Esophagus squamous epithelium (tissue), 4 donors: ENCODE data around the gene C9orf57.

Source experiments
- CTCF ChIP-seq, 6 experiments: fragments of 450-650 bp in 4 of 6; fragments of 200-600 bp in 2 of 6; sonication (generic) in 2 of 6; IDR thresholded peaks; one replicate each; pipeline ENCODE4 v1.5.1; 2016 to 2019; ENCODE audit warnings: antibody characterized with exemption in 6 of 6, mild to moderate bottlenecking in 4 of 6, moderate library complexity in 4 of 6
- POLR2A ChIP-seq, 4 donors: fragments of 450-650 bp; IDR thresholded peaks; one replicate each; pipeline ENCODE4 v1.6.1; 2017; ENCODE audit warnings: antibody characterized with exemption in 4 of 4, mild to moderate bottlenecking in 4 of 4, moderate library complexity in 3 of 4

GRCh38 chr9:72030767-72031166 is 29.6 kb downstream of the C9orf57 start:
- TF ChIP-seq CTCF (IDR thresholded peaks at IDR 0.05) = no peak
- TF ChIP-seq POLR2A (IDR thresholded peaks at IDR 0.05) = no peak
